HepG2 (cell line): ENCODE results near the gene UGT8.

ENCODE experiments used
- ATF3 ChIP-seq: sonication (generic); formaldehyde crosslinking; IDR thresholded peaks from 2 replicates; pipeline ENCODE4 v1.4.0; 2020; ENCODE audit warnings: missing genetic modification reagents
- ATF7 ChIP-seq, 2 experiments: fragments of 450-650 bp in 1 of 2; sonication (generic) in 1 of 2; formaldehyde crosslinking in 1 of 2; IDR thresholded peaks; 2 replicates each; pipeline versions ENCODE4 v1.4.0 to v1.6.1; 2016 to 2020; ENCODE audit warnings: antibody characterized with exemption in 1 of 2, mild to moderate bottlenecking in 1 of 2, missing genetic modification reagents in 1 of 2
- CTCF ChIP-seq: sonication (generic); formaldehyde crosslinking; IDR thresholded peaks from 2 replicates; pipeline ENCODE4 v1.5.0; 2020; ENCODE audit warnings: mild to moderate bottlenecking, missing genetic modification reagents, moderate library complexity
- EP300 ChIP-seq, 3 experiments: sonication (generic) in 1 of 3; formaldehyde crosslinking in 1 of 3; IDR thresholded peaks; 2 replicates each; pipeline versions ENCODE4 v1.5.1 to v1.6.1; 2011 to 2020; ENCODE audit warnings: low read depth in 2 of 3, low read length in 2 of 3, borderline replicate concordance in 1 of 3, improper control_type of control experiment in 1 of 3, mild to moderate bottlenecking in 1 of 3, missing genetic modification reagents in 1 of 3, moderate library complexity in 1 of 3
- MAX ChIP-seq: IDR thresholded peaks from 2 replicates; pipeline ENCODE4 v1.6.1; 2012; ENCODE audit warnings: inconsistent platforms
- SMAD1 ChIP-seq: sonication (generic); formaldehyde crosslinking; IDR thresholded peaks from 2 replicates; pipeline ENCODE4 v1.4.0; 2020; ENCODE audit warnings: missing genetic modification reagents, low read depth, mild to moderate bottlenecking, borderline replicate concordance
- ZNF17 ChIP-seq: sonication (generic); formaldehyde crosslinking; IDR thresholded peaks from 2 replicates; pipeline ENCODE4 v1.5.0; 2020; ENCODE audit warnings: mild to moderate bottlenecking, missing genetic modification reagents
- ZNF530 ChIP-seq: sonication (generic); formaldehyde crosslinking; IDR thresholded peaks from 2 replicates; pipeline ENCODE4 v1.5.0; 2020; ENCODE audit warnings: low read depth, mild to moderate bottlenecking, missing genetic modification reagents

GRCh38 chr4:114599231-114599902, 760 bp downstream of the UGT8 start:
- no peak for TF ChIP-seq SMAD1
- no peak for TF ChIP-seq CTCF (CRISPR knock-in tag)
- no peak for TF ChIP-seq ATF7 (IDR thresholded peaks at IDR 0.05)
- TF ChIP-seq ATF7 (CRISPR knock-in tag; IDR thresholded peaks at IDR 0.05) = no peak
- no peak for TF ChIP-seq EP300 (IDR thresholded peaks at IDR 0.05; ENCODE audit: low read depth in 2 of 2, low read length in 2 of 2)
- no peak for TF ChIP-seq EP300 (CRISPR knock-in tag; IDR thresholded peaks at IDR 0.05; ENCODE audit: borderline replicate concordance)
- no peak for TF ChIP-seq MAX
- no peak for TF ChIP-seq ZNF530 (CRISPR knock-in tag)
- TF ChIP-seq ATF3 (CRISPR knock-in tag) = no peak
- no peak for TF ChIP-seq ZNF17 (CRISPR knock-in tag)
